ENCODE measurements around the gene POMGNT1. TPM values are rescaled to one million over a fixed set of nuclear protein-coding genes. Genes with fewer than 3 reads are reported as not detected.
"Not testable (repeated sequence)": the region's sequence is repeated elsewhere in the genome, so short reads cannot be mapped to it uniquely, and the experiment has no call there.

The POMGNT1 gene
- total RNA-seq (2014; rRNA removed; shearing (Covaris generic)), result 87.1 and 95.2 TPM in 2 replicates

DNA sequence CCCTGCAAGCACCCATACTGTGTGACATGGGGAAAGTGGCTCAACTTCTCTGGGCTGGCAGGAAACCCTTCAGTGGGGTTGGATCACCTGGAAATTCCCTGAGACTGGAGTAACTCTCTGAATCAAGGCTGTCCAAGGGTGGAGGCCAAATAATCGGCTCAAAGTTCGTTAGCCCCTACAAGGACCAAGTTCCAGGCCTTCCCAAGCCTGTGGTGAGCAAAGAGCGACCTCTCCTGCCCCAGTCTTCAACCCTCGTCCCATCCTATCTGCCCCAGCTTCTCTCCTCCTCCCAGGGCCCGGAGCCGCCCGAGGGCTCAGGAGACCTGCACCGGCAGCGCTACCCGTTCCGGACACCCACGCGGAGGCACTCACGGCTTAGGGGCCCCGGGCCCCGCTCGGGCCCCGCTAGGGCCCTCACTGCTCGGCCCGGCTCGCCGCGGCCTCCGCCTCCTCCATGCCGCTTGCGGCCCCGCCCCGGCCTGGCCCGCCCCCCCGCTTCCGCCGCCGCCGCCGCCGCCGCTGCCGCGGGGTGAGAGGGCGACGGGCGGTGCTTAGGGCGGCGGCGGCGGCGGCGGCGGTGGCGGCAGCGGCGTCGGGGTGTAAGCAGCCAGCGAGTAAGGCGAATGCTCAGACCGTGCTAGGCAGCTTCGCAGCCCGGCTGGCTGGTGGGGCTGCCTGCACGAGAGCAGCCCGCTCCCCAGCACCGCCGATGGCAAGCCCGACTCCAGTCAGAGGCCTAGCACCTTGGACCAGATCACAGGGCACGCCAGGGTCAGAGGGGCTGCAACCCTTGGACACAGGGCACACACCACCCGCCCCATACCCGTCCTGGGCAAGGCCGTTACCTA, at the start of gene POMGNT1:
TSS of gene POMGNT1 (minus strand) at position 471 of the 848 bp plus-strand sequence. CDS start 613 bp downstream, outside the sequence.
- Histone ChIP-seq H3K36me3 (replicated peaks; ENCODE audit: control insufficient read depth, insufficient read depth, low read length) (peaks cover 5% of the 10 kb centered on the region), H3K4me3 (ENCODE audit: insufficient read depth, low read depth, low read length) (peak within 1 kb of the TSS; percentile 67), H3K27me3 (ENCODE audit: control insufficient read depth, insufficient read depth, low read length) (no peaks in the 10 kb centered on the region; the same call in 1 of the 2 replicates)
- DNase-seq, result peak; percentile 98

DNA sequence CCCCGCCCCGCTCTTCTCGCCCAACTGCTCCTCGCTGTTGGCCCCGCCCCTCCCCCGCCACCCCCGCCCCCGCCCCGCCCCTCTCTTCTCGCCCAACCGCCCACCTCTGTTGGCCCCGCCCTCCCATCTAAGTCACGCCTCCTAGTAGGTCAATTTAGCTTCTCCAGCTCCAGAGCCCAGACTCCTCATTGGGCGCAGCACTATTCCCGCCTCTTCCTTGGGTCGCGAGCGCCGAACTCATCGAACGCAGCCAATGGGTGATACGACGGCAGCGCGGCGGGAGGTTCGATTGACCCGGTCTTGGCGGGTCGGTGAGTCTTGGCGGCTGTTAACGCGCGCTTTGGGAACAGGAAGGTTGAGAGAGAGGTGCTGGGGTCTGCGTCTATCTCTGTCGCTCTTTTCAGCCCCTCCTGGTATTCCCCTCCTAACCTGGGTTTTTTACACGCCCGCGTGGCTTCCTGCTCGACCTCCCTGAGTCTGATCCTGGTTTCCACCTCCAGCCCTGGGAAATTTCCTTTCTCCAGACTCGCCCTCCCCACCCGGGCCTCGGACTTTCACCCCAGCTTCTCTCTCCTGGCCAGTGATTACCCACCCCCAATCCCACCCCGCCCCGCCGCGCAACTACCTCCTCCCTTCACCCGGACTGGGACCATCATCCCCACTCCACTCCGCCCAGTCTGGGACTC, 49.3 kb upstream of the POMGNT1 start, which contains the start of gene RAD54L:
TSS of gene RAD54L (plus strand) at position 328 of the 686 bp plus-strand sequence. CDS start 643 bp downstream, outside the sequence.
- peak; percentile 99 for DNase-seq
- peaks cover 15% of the 10 kb centered on the region for H3K36me3 ChIP-seq (replicated peaks; ENCODE audit: control insufficient read depth, insufficient read depth, low read length)

DNA sequence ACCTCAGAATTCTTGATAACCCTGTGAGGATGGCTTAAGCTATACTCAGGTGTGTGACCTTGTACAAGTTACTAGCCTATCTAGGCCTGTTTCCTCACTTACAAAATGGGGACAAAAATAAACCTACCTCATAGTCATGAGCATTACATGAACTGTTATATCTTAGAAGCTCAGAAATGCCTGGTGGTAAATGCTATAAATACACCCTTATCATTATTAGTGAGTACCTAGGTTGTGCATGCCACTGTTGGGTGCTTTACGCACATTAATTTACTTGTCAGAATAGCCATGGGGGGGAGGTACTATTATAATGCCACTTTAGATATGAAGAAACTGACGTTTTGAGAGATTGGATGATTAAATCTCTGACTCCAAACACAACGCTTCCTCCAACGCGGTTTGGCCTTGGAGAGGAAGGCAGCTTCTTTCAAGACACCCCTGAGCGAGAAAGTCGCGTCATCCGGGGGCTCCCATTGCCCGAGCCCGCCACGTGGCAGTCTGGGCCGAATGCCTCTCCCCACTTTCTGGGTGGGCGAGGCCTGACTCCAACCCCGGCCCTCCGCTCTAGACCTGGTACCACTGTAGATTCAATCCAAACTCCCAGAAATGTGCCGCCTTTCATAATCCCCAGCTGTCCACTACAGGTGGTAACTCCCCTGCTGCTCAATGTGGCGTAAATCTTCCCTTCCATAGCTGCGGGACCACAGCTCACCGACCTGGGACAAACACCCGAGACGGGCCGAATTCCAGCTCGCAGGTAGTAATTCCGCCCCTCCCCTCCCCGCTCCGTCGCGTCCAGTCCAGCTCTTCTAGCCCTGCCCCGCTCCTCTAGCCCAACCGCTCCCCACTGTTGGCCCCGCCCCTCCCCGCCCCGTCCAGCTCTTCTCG, 48.6 kb upstream of the POMGNT1 start:
- no peaks in the 10 kb centered on the region for H3K27me3 ChIP-seq (ENCODE audit: control insufficient read depth, insufficient read depth, low read length)
- peaks cover 11% of the 10 kb centered on the region for H3K36me3 ChIP-seq (replicated peaks; ENCODE audit: control insufficient read depth, insufficient read depth, low read length)
- peak; percentile 83 for DNase-seq
- H3K4me3 ChIP-seq (ENCODE audit: insufficient read depth, low read depth, low read length), result peak overlapping the region; percentile 55

More for the DNA sequence above, 49.3 kb upstream of the POMGNT1 start, which contains the start of gene RAD54L:
- H3K4me3 ChIP-seq (ENCODE audit: insufficient read depth, low read depth, low read length), result peak within 1 kb of the TSS; percentile 66
- no peaks in the 10 kb centered on the region for H3K27me3 ChIP-seq (ENCODE audit: control insufficient read depth, insufficient read depth, low read length)

DNA sequence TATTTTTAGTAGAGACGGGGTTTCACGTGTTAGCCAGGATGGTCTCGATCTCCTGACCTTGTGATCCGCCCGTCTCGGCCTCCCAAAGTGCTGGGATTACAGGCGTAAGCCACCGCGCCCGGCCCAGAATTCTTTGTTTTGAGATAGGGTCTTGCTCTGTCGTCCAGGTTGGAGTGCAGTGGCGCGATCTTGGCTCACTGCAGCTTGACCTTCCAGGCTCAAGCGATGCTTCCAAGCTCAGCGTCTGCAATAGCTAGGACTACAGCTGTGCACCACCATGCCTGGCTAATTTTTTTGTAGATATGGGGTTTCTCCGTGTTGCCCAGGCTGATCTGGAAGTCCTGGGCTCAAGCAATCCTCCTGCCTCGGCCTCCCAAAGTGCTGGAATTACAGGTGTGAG, 47.9 kb upstream of the POMGNT1 start:
- not testable (repeated sequence) for DNase-seq; H3K27me3 ChIP-seq (ENCODE audit: control insufficient read depth, insufficient read depth, low read length); H3K4me3 ChIP-seq (ENCODE audit: insufficient read depth, low read depth, low read length)
- peaks cover 11% of the 10 kb centered on the region for H3K36me3 ChIP-seq (replicated peaks; ENCODE audit: control insufficient read depth, insufficient read depth, low read length)

DNA sequence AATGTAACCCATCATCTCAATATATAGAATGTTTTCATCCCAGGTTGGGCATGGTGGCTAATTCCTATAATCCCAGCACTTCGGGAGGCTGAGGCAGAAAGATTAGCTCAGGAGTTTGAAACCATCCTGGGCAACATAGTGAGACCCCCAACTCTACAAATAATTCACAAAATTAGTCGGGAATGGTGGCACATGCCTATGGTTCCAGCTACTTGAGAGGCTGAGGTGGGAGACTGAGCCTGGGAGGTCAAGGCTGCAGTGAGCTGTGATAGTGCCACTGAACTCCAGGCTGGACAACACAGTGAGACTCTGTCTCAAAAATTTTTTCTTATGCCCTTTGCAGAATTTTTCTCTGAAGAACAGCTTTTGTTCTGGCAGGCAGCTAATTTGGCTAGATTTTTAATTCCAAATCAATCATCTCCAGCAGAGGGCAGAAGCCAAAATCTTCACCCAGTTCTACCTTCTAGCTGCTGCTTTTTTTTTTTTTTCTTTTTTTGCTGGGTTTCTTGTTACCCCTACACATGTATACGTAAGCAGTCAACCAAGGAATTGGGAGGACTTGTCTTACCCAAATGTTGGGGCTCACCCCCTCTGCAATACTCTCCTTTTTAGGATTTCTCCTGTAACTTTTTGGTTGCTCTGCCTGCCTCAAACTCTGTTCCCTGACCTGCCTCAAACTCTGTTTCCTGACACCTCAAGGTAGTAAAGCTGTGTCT, 46.6 kb upstream of the POMGNT1 start:
- H3K27me3 ChIP-seq (ENCODE audit: control insufficient read depth, insufficient read depth, low read length), result no peaks in the 10 kb centered on the region
- H3K36me3 ChIP-seq (replicated peaks; ENCODE audit: control insufficient read depth, insufficient read depth, low read length), result peaks cover 5% of the 10 kb centered on the region
- DNase-seq, result peak; percentile 68
- H3K4me3 ChIP-seq (ENCODE audit: insufficient read depth, low read depth, low read length), result no peak overlapping the region

DNA sequence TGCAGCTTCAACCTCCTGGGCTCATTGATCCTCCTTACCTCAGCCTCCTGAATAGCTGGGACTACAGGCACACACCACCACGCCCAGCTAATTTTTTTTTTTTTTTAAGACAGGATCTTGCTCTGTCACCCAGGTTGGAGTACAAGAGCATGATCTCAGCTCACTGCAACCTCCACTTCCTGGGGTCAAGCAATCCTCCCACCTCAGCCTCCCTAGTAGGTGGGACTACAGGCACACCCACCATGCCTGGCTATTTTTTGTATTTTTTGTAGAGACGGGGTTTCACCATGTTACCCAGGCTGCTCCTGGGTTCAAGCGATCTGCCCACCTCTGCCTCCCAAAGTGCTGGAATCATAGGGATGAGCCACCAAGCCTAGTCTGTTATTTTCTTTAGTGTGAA, 45.6 kb upstream of the POMGNT1 start:
- not testable (repeated sequence) for DNase-seq; H3K27me3 ChIP-seq (ENCODE audit: control insufficient read depth, insufficient read depth, low read length); H3K36me3 ChIP-seq (replicated peaks; ENCODE audit: control insufficient read depth, insufficient read depth, low read length); H3K4me3 ChIP-seq (ENCODE audit: insufficient read depth, low read depth, low read length)

DNA sequence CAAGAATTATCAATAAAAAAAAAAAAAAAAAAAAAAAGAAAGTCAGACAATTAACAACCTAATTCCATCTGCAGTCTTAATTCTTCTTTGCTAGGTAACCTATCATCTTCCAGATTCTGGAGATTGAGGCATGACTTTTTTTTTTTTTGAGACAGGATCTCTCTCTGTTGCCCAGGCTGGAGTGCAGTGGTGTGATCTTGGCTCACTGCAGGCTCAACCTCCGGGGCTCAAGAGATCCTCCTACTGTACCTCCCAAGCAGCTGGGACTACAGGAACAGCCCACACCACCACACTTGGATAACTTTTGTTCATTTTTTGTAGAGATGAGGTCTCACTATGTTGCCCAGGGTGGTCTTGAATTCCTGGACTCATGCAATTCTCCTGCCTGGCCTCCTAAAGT, 44.7 kb upstream of the POMGNT1 start:
- no peak overlapping the region for H3K4me3 ChIP-seq (ENCODE audit: insufficient read depth, low read depth, low read length)
- no peaks in the 10 kb centered on the region for H3K36me3 ChIP-seq (replicated peaks; ENCODE audit: control insufficient read depth, insufficient read depth, low read length)
- no peak for DNase-seq
- no peaks in the 10 kb centered on the region for H3K27me3 ChIP-seq (ENCODE audit: control insufficient read depth, insufficient read depth, low read length)

DNA sequence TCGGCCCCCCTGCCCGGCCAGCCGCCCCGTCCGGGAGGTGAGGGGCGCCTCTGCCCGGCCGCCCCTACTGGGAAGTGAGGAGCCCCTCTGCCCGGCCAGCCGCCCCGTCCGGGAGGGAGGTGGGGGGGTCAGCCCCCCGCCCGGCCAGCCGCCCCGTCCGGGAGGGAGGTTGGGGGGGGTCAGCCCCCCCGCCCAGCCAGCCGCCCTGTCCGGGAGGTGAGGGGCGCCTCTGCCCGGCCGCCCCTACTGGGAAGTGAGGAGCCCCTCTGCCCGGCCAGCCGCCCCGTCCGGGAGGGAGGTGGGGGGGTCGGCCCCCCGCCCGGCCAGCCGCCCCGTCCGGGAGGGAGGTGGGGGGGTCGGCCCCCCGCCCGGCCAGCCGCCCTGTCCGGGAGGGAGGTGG, 43.5 kb upstream of the POMGNT1 start:
- not testable (repeated sequence) for DNase-seq; H3K4me3 ChIP-seq (ENCODE audit: insufficient read depth, low read depth, low read length); H3K36me3 ChIP-seq (replicated peaks; ENCODE audit: control insufficient read depth, insufficient read depth, low read length); H3K27me3 ChIP-seq (ENCODE audit: control insufficient read depth, insufficient read depth, low read length)

DNA sequence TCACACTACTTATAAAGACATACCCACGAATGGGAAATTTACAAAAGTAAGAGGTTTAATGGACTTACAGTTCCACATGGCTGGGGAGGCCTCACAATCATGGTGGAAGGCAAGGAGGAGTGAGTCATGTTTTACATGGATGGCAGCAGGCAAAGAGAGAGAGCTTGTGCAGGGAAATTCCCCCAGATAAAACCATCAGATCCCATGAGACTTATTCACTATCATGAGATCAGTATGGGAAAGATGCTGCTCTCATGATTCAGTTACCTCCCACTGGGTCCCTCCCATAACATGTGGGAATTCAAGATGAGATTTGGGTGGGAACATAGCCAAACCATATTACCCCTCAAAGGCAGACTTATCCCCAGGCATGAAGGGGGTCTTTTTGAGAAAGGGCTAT, 40.6 kb upstream of the POMGNT1 start:
- DNase-seq; H3K36me3 ChIP-seq (replicated peaks; ENCODE audit: control insufficient read depth, insufficient read depth, low read length); H3K4me3 ChIP-seq (ENCODE audit: insufficient read depth, low read depth, low read length); H3K27me3 ChIP-seq (ENCODE audit: control insufficient read depth, insufficient read depth, low read length): not testable (repeated sequence)

DNA sequence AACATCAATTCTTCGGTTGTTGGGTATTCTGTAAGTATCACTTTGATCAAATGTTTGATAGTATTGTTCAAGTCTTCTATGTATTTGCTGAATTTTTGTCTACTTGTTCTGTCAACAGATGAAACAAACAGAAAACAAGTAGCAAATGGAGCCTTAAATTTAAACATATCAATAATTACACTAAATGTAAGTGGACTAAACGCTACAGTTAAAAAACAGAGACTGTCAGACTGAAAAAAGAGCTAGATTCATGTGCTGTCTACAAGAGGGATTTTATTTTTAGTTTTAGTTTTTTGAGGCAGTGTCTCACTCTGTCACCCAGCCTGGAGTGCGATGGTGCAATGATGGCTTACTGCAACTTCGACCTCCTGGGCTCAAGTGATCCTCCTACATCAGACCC, 38.6 kb upstream of the POMGNT1 start:
- Histone ChIP-seq H3K27me3 (ENCODE audit: control insufficient read depth, insufficient read depth, low read length) (no peaks in the 10 kb centered on the region), H3K36me3 (replicated peaks; ENCODE audit: control insufficient read depth, insufficient read depth, low read length) (no peaks in the 10 kb centered on the region), H3K4me3 (ENCODE audit: insufficient read depth, low read depth, low read length) (no peak overlapping the region)
- DNase-seq, result no peak

DNA sequence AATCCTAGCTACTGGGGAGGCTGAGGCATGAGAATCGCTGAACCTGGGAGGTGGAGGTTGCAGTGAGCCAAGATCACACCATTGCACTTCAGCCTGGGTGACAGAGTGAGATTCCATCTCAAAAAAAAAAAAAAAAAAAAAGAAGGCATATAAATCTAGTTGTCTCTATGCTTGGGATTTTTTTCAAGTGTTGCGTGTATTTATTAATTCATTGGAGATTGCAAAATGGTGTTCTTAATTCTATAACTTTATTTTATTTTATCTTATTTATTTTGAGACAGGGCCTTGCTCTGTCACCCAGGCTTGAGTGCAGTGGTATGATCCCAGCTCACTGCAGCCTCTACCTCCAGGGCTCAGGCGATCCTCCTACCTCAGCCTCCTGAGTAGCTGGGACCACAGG, 33.0 kb upstream of the POMGNT1 start:
- DNase-seq; H3K36me3 ChIP-seq (replicated peaks; ENCODE audit: control insufficient read depth, insufficient read depth, low read length); H3K4me3 ChIP-seq (ENCODE audit: insufficient read depth, low read depth, low read length): not testable (repeated sequence)

DNA sequence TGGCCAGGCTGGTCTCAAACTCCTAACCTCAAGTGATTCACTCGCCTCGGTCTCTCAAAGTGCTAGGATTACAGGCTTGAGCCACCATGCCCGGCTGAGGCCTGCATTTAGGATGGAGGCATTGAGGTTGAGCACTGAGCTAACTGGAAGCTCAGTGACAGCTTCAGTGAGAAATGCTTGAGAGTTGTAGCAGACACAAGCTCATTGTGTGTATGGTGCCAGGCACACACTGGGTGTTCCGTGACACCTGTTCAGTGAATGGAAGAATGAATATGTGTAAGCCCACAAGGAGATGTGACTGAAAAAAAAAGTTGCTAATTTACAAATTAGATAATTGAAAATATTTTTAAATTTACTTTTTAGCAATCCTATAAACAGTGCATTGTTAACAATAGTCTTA, 26.7 kb upstream of the POMGNT1 start:
- H3K36me3 ChIP-seq (replicated peaks; ENCODE audit: control insufficient read depth, insufficient read depth, low read length), result no peaks in the 10 kb centered on the region
- H3K4me3 ChIP-seq (ENCODE audit: insufficient read depth, low read depth, low read length), result no peak overlapping the region
- DNase-seq, result no peak
- no peaks in the 10 kb centered on the region for H3K27me3 ChIP-seq (ENCODE audit: control insufficient read depth, insufficient read depth, low read length)

More for the DNA sequence above, 33.0 kb upstream of the POMGNT1 start:
- H3K27me3 ChIP-seq (ENCODE audit: control insufficient read depth, insufficient read depth, low read length), result not testable (repeated sequence)

DNA sequence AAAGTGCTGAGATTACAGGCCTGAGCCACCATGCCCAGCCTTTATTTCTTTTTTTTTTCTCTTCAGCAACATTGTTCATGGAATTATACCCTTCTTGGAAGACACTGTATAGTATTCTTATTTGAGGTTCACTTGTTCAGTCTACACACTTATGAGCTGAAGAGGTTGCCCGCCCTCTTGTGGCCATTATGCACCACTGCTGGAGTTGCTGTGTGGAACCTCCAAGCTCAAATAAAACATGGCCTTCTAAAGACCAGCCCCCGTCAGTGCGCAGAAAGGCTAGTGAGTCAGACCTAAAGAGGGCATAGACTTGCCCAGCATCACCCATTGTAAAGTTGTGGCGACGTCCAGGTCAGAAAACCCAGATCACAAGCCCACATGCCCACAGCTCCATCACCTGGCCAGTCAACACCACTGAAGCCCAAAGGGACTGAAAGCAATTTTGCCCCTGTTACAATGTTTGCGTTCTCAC, 25.3 kb upstream of the POMGNT1 start:
- no peaks in the 10 kb centered on the region for H3K27me3 ChIP-seq (ENCODE audit: control insufficient read depth, insufficient read depth, low read length)
- DNase-seq, result peak; percentile 73
- H3K36me3 ChIP-seq (replicated peaks; ENCODE audit: control insufficient read depth, insufficient read depth, low read length), result no peaks in the 10 kb centered on the region; the same call in 1 of the 2 replicates
- no peak overlapping the region for H3K4me3 ChIP-seq (ENCODE audit: insufficient read depth, low read depth, low read length)
